ENCODE results near the gene NTHL1.

Gene NTHL1

GRCh38 chr16:2033057-2033908 is 14.4 kb downstream of the NTHL1 start (continued):
- no peak for TF ChIP-seq ZNF169 (tag by site-specific recombination; IDR thresholded peaks at IDR 0.05)
- no peak for TF ChIP-seq ZNF362 (tag by site-specific recombination; IDR thresholded peaks at IDR 0.05)
- no peak for TF ChIP-seq ZNF366 (tag by site-specific recombination; conservative IDR thresholded peaks at IDR 0.05)
- peak; percentile 55; the same call in 1 of the 2 replicates for TF ChIP-seq PATZ1 (tag by site-specific recombination; IDR thresholded peaks at IDR 0.05)
- TF ChIP-seq ZSCAN18 (tag by site-specific recombination; IDR thresholded peaks at IDR 0.05) = no peak
- TF ChIP-seq SP2 (tag by site-specific recombination; IDR thresholded peaks at IDR 0.05) = 0 out of 2 replicates have a peak, but pooled peaks have one; percentile 34
- TF ChIP-seq, protein P1, sequence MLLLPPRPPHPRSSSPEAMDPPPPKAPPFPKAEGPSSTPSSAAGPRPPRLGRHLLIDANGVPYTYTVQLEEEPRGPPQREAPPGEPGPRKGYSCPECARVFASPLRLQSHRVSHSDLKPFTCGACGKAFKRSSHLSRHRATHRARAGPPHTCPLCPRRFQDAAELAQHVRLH (tag by site-specific recombination; IDR thresholded peaks at IDR 0.05) = no peak
- TF ChIP-seq, protein P2, sequence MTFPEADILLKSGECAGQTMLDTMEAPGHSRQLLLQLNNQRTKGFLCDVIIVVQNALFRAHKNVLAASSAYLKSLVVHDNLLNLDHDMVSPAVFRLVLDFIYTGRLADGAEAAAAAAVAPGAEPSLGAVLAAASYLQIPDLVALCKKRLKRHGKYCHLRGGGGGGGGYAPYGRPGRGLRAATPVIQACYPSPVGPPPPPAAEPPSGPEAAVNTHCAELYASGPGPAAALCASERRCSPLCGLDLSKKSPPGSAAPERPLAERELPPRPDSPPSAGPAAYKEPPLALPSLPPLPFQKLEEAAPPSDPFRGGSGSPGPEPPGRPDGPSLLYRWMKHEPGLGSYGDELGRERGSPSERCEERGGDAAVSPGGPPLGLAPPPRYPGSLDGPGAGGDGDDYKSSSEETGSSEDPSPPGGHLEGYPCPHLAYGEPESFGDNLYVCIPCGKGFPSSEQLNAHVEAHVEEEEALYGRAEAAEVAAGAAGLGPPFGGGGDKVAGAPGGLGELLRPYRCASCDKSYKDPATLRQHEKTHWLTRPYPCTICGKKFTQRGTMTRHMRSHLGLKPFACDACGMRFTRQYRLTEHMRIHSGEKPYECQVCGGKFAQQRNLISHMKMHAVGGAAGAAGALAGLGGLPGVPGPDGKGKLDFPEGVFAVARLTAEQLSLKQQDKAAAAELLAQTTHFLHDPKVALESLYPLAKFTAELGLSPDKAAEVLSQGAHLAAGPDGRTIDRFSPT (tag by site-specific recombination; IDR thresholded peaks at IDR 0.05) = peak; percentile 56; the same call in 1 of the 2 replicates
- no peak for TF ChIP-seq BCL11A (tag by site-specific recombination; IDR thresholded peaks at IDR 0.05; ENCODE audit: low read depth)
- TF ChIP-seq RBAK (tag by site-specific recombination; IDR thresholded peaks at IDR 0.05) = no peak
- TF ChIP-seq PBX3 (CRISPR knock-in tag; IDR thresholded peaks at IDR 0.05) = no peak
- TF ChIP-seq ZNF510 (tag by site-specific recombination; IDR thresholded peaks at IDR 0.05; ENCODE audit: insufficient replicate concordance) = no peak
- TF ChIP-seq, protein P3, sequence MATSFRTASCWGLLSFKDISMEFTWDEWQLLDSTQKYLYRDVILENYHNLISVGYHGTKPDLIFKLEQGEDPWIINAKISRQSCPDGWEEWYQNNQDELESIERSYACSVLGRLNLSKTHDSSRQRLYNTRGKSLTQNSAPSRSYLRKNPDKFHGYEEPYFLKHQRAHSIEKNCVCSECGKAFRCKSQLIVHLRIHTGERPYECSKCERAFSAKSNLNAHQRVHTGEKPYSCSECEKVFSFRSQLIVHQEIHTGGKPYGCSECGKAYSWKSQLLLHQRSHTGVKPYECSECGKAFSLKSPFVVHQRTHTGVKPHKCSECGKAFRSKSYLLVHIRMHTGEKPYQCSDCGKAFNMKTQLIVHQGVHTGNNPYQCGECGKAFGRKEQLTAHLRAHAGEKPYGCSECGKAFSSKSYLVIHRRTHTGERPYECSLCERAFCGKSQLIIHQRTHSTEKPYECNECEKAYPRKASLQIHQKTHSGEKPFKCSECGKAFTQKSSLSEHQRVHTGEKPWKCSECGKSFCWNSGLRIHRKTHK (tag by site-specific recombination; IDR thresholded peaks at IDR 0.05) = no peak
- no peak for TF ChIP-seq ZNF174 (tag by site-specific recombination; IDR thresholded peaks at IDR 0.05)
- TF ChIP-seq BCL11B (tag by site-specific recombination; IDR thresholded peaks at IDR 0.05; ENCODE audit: low read depth) = no peak
- peak; percentile 35; the same call in 1 of the 2 replicates for TF ChIP-seq ZBTB17 (tag by site-specific recombination; IDR thresholded peaks at IDR 0.05)
- no peak for TF ChIP-seq ZNF776 (tag by site-specific recombination; IDR thresholded peaks at IDR 0.05; ENCODE audit: borderline replicate concordance)
- TF ChIP-seq, protein P4, sequence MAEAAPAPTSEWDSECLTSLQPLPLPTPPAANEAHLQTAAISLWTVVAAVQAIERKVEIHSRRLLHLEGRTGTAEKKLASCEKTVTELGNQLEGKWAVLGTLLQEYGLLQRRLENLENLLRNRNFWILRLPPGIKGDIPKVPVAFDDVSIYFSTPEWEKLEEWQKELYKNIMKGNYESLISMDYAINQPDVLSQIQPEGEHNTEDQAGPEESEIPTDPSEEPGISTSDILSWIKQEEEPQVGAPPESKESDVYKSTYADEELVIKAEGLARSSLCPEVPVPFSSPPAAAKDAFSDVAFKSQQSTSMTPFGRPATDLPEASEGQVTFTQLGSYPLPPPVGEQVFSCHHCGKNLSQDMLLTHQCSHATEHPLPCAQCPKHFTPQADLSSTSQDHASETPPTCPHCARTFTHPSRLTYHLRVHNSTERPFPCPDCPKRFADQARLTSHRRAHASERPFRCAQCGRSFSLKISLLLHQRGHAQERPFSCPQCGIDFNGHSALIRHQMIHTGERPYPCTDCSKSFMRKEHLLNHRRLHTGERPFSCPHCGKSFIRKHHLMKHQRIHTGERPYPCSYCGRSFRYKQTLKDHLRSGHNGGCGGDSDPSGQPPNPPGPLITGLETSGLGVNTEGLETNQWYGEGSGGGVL (tag by site-specific recombination; IDR thresholded peaks at IDR 0.05) = 0 out of 2 replicates have a peak, but pooled peaks have one; percentile 13
- TF ChIP-seq WT1 (tag by site-specific recombination; IDR thresholded peaks at IDR 0.05) = peak; percentile 54
- no peak for TF ChIP-seq ZNF10 (tag by site-specific recombination; IDR thresholded peaks at IDR 0.05)
- TF ChIP-seq ZNF214 (tag by site-specific recombination; IDR thresholded peaks at IDR 0.05; ENCODE audit: borderline replicate concordance) = no peak
- TF ChIP-seq, protein P5, sequence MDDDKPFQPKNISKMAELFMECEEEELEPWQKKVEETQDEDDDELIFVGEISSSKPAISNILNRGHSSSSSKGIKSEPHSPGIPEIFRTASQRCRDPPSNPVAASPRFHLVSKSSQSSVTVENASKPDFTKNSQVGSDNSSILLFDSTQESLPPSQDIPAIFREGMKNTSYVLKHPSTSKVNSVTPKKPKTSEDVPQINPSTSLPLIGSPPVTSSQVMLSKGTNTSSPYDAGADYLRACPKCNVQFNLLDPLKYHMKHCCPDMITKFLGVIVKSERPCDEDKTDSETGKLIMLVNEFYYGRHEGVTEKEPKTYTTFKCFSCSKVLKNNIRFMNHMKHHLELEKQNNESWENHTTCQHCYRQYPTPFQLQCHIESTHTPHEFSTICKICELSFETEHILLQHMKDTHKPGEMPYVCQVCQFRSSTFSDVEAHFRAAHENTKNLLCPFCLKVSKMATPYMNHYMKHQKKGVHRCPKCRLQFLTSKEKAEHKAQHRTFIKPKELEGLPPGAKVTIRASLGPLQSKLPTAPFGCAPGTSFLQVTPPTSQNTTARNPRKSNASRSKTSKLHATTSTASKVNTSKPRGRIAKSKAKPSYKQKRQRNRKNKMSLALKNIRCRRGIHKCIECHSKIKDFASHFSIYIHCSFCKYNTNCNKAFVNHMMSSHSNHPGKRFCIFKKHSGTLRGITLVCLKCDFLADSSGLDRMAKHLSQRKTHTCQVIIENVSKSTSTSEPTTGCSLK (tag by site-specific recombination; IDR thresholded peaks at IDR 0.05) = no peak
- no peak for TF ChIP-seq ZNF677 (tag by site-specific recombination; IDR thresholded peaks at IDR 0.05)
- peak; percentile 55; the same call in 1 of the 2 replicates for TF ChIP-seq ZIC2 (tag by site-specific recombination; IDR thresholded peaks at IDR 0.05)
